Caco-2 (cell line): ENCODE results near the gene COPG1. TPM values are rescaled to one million over a fixed set of nuclear protein-coding genes. Genes with fewer than 3 reads are reported as not detected.

Experiments used
- BruUV-seq: library from RNA; stranded (reverse); fragments of 400-500 nt; replicated peaks from 2 replicates; lab custom pipeline; 2021; lab: Mats Ljungman, UMichigan
- CTCF ChIA-PET: fragments of 300-600 bp; sonication (Branson Sonifier 250); formaldehyde crosslinking; loops from one replicate; lab custom pipeline; 2022; ENCODE audit warnings: antibody characterized with exemption; lab: Charles Lee
- POLR2A ChIA-PET: fragments of 300-600 bp; sonication (Branson Sonifier 250); formaldehyde crosslinking; loops from one replicate; lab custom pipeline; 2022; ENCODE audit warnings: antibody characterized with exemption; lab: Charles Lee
- DNase-seq, 2 experiments: peaks; one replicate each; pipeline versions ENCODE4 v3.0.0 to v3.0.0-alpha.2; 2020 to 2022
- H3K27me3 ChIP-seq: replicated peaks from 2 replicates; pipeline ENCODE4 v1.6.0; 2011; ENCODE audit warnings: low read length; ENCODE audit not compliant: control insufficient read depth, insufficient read depth
- H3K36me3 ChIP-seq: 2 replicates; pipeline ENCODE4 v1.5.1; 2011; ENCODE audit warnings: low read length; ENCODE audit not compliant: control insufficient read depth, insufficient read depth
- H3K4me1 ChIP-seq: fragments of 250-450 bp; sonication (Bioruptor Pico); 2 replicates; pipeline ENCODE4 v1.5.1; 2020; ENCODE audit warnings: mild to moderate bottlenecking
- H3K4me3 ChIP-seq: 2 replicates; pipeline ENCODE4 v1.5.1; 2011; ENCODE audit warnings: low read depth, mild to moderate bottlenecking, control low read depth, low read length
- H3K9me3 ChIP-seq: fragments of 250-450 bp; sonication (Bioruptor Pico); 2 replicates; pipeline ENCODE4 v1.5.1; 2020; ENCODE audit warnings: mild to moderate bottlenecking, moderate library complexity
- H3K27ac Mint-ChIP-seq: one replicate; pipeline ENCODE4 v1.8.0; 2022; ENCODE audit warnings: mixed read lengths; ENCODE audit not compliant: unreplicated experiment
- H3K27me3 Mint-ChIP-seq: one replicate; pipeline ENCODE4 v1.8.0; 2022; ENCODE audit warnings: mixed read lengths; ENCODE audit not compliant: insufficient read depth, unreplicated experiment
- H3K36me3 Mint-ChIP-seq: one replicate; pipeline ENCODE4 v1.8.0; 2022; ENCODE audit warnings: mild to moderate bottlenecking, mixed read lengths; ENCODE audit not compliant: insufficient read depth, unreplicated experiment
- H3K4me1 Mint-ChIP-seq: one replicate; pipeline ENCODE4 v1.8.0; 2022; ENCODE audit warnings: low read depth, mixed read lengths; ENCODE audit not compliant: unreplicated experiment
- H3K4me3 Mint-ChIP-seq: one replicate; pipeline ENCODE4 v1.8.0; 2022; ENCODE audit warnings: mild to moderate bottlenecking, moderate library complexity, mixed read lengths; ENCODE audit not compliant: unreplicated experiment
- H3K9me3 Mint-ChIP-seq: one replicate; pipeline ENCODE4 v1.8.0; 2022; ENCODE audit warnings: mixed read lengths; ENCODE audit not compliant: unreplicated experiment
- intact Hi-C: fragments of 100-400 bp; cut with micrococcal nuclease; formaldehyde crosslinking; loops from one replicate; pipeline ENCODE4 v1.10.0; 2022; ENCODE audit not compliant: unreplicated experiment
- total RNA-seq: library from RNA; stranded (reverse); gene quantifications from 2 replicates; pipeline ENCODE4 v1.2.3, GENCODE V29; 2022
- TF ChIP-seq, protein P1 (sequence below), 2 experiments: fragments of 200-600 bp in 1 of 2; IDR thresholded peaks; 1 replicate in 1 of 2; 2 replicates in 1 of 2; pipeline versions ENCODE4 v1.5.1 to v1.8.0; 2011 to 2022; ENCODE audit warnings: antibody characterized with exemption in 1 of 2, control low read depth in 1 of 2, inconsistent platforms in 1 of 2, low read depth in 1 of 2, low read length in 1 of 2, mild to moderate bottlenecking in 1 of 2, moderate library complexity in 1 of 2; ENCODE audit not compliant: insufficient read depth in 1 of 2, severe bottlenecking in 1 of 2, unreplicated experiment in 1 of 2

The COPG1 gene
- total RNA-seq, 1 experiment from 2014 or later, result 178 TPM

DNA sequence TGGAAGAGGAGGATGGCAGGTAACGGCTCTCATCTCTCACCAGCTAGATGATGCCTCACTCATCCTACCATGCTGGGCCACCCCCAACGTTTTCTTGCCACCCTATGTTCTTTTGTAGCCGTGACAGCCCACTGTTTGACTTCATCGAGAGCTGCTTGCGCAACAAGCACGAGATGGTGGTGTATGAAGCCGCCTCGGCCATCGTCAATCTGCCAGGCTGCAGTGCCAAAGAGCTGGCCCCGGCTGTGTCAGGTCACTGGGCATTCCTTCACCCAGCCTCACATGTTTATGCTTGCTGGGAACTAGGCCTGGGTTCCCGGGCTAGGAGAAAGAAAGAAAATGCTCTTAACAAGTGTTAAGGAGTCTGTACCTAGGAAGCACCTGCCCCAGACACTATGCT is 8.2 kb downstream of the COPG1 start:
- no peak overlapping the region for H3K4me3 ChIP-seq
- no peak for DNase-seq
- ChIA-PET CTCF (no interaction called here), POLR2A (interaction anchor here (0.5 kb wide), 1 partner anchor 14 kb away, joined by 3 read pairs; no protein-coding TSS in a partner anchor)
- H3K9me3 ChIP-seq, result no peaks in the 10 kb centered on the region
- no peaks in the 10 kb centered on the region for H3K27me3 ChIP-seq
- no TSS peak for BruUV-seq
- no peaks in the 10 kb centered on the region for H3K4me1 ChIP-seq
- H3K36me3 ChIP-seq, result peaks cover 22% of the 10 kb centered on the region
- H3K9me3 Mint-ChIP-seq, result no peaks in the 10 kb centered on the region
- TF ChIP-seq, protein P1, sequence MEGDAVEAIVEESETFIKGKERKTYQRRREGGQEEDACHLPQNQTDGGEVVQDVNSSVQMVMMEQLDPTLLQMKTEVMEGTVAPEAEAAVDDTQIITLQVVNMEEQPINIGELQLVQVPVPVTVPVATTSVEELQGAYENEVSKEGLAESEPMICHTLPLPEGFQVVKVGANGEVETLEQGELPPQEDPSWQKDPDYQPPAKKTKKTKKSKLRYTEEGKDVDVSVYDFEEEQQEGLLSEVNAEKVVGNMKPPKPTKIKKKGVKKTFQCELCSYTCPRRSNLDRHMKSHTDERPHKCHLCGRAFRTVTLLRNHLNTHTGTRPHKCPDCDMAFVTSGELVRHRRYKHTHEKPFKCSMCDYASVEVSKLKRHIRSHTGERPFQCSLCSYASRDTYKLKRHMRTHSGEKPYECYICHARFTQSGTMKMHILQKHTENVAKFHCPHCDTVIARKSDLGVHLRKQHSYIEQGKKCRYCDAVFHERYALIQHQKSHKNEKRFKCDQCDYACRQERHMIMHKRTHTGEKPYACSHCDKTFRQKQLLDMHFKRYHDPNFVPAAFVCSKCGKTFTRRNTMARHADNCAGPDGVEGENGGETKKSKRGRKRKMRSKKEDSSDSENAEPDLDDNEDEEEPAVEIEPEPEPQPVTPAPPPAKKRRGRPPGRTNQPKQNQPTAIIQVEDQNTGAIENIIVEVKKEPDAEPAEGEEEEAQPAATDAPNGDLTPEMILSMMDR (IDR thresholded peaks at IDR 0.05; ENCODE audit: insufficient read depth in 1 of 2, low read depth in 1 of 2, low read length in 1 of 2, severe bottlenecking in 1 of 2, unreplicated experiment in 1 of 2), result no peak
- H3K4me1 Mint-ChIP-seq, result no peaks in the 10 kb centered on the region
- intact Hi-C loops, result no loop called here
- no peaks in the 10 kb centered on the region for H3K27me3 Mint-ChIP-seq
- H3K36me3 Mint-ChIP-seq, result peaks cover 87% of the 10 kb centered on the region
- H3K4me3 Mint-ChIP-seq, result no peak overlapping the region
- no peak overlapping the region for H3K27ac Mint-ChIP-seq

DNA sequence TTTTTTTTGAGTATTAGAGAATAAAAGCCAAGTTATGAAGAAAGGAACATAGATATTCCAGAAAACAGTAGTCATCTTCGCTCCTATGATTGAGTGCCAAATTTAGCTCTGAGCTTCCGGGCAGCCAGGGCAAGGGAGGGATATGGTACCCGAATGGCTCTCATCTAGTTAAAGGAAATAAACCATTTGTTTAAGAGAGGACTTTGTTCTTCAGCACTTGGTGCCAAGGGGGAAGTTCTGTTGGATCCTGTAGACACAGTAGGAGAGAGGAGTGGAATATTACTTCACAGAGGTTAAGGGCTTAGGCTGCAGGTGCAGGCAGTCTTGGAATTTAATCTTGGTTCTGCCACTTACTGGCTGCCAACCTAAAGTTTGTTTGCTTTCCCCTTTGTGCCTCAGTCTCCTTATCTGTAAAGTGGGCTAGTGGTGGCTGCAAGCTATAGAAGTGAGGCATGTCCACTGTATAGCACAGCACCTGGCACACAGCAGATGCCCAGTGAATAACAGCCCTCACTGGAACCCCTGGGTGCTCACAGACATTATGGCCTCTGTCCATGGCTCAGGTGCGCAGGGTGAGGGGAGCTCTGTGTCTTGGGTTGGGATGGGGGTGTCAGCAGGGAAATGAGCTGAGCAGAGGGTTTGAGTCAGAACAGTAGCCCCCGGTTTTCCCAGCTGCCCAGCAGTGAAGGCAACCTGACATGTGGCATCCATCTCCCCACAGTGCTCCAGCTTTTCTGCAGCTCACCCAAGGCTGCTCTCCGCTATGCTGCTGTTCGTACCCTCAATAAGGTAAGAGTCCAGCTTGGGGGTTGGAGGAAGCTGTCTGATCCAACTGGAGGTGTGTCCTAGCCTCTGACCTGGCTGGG is 10.4 kb downstream of the COPG1 start:
- no peaks in the 10 kb centered on the region for H3K27me3 ChIP-seq
- no peak for DNase-seq
- no peaks in the 10 kb centered on the region for H3K4me1 Mint-ChIP-seq
- no peaks in the 10 kb centered on the region for H3K4me1 ChIP-seq
- intact Hi-C loops, result no loop called here
- POLR2A ChIA-PET, result no interaction called here
- no peak overlapping the region for H3K27ac Mint-ChIP-seq
- H3K4me3 Mint-ChIP-seq, result no peak overlapping the region
- no peaks in the 10 kb centered on the region for H3K9me3 Mint-ChIP-seq
- no peaks in the 10 kb centered on the region for H3K9me3 ChIP-seq
- CTCF ChIA-PET, result no interaction called here
- TF ChIP-seq, protein P1 (IDR thresholded peaks at IDR 0.05; ENCODE audit: insufficient read depth in 1 of 2, low read depth in 1 of 2, low read length in 1 of 2, severe bottlenecking in 1 of 2, unreplicated experiment in 1 of 2), result no peak
- H3K36me3 Mint-ChIP-seq, result peaks cover 92% of the 10 kb centered on the region
- H3K36me3 ChIP-seq, result peaks cover 14% of the 10 kb centered on the region
- no TSS peak for BruUV-seq
- H3K27me3 Mint-ChIP-seq, result no peaks in the 10 kb centered on the region
- no peak overlapping the region for H3K4me3 ChIP-seq

DNA sequence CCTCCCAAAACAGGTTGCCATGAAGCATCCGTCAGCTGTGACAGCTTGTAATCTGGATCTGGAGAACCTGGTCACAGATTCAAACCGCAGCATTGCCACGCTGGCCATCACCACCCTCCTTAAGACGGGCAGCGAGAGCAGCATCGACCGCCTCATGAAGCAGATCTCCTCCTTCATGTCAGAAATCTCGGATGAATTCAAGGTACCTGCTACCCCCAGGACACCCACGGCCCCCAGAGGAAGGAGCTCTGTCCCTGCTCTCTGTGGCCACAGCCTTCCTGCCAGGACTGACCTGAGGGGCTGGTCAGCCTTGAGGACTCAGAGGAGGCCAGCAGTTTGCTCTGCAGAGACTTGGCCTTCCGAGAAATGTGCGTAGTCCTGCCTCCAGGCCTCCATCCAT is 11.2 kb downstream of the COPG1 start:
- no peak for DNase-seq
- H3K36me3 ChIP-seq, result peaks cover 15% of the 10 kb centered on the region
- Mint-ChIP-seq H3K4me1 (no peaks in the 10 kb centered on the region), H3K9me3 (no peaks in the 10 kb centered on the region), H3K36me3 (peaks cover 92% of the 10 kb centered on the region), H3K4me3 (no peak overlapping the region), H3K27me3 (no peaks in the 10 kb centered on the region), H3K27ac (no peak overlapping the region)
- no peak overlapping the region for H3K4me3 ChIP-seq
- POLR2A ChIA-PET, result no interaction called here
- BruUV-seq, result no TSS peak
- H3K4me1 ChIP-seq, result no peaks in the 10 kb centered on the region
- intact Hi-C loops, result no loop called here
- CTCF ChIA-PET, result no interaction called here
- H3K9me3 ChIP-seq, result no peaks in the 10 kb centered on the region
- TF ChIP-seq, protein P1 (IDR thresholded peaks at IDR 0.05; ENCODE audit: insufficient read depth in 1 of 2, low read depth in 1 of 2, low read length in 1 of 2, severe bottlenecking in 1 of 2, unreplicated experiment in 1 of 2), result no peak
- H3K27me3 ChIP-seq, result no peaks in the 10 kb centered on the region
